ENCODE data around the gene FBXO27. TPM values are rescaled to one million over a fixed set of nuclear protein-coding genes. Genes with fewer than 3 reads are reported as not detected.

Gene FBXO27
- total and polyA plus RNA-seq, 2 of the 13 experiments (the other 11 are each of a cell fraction or from before 2014, with no cell fraction given) = 0.15 to 2.8 TPM

DNA sequence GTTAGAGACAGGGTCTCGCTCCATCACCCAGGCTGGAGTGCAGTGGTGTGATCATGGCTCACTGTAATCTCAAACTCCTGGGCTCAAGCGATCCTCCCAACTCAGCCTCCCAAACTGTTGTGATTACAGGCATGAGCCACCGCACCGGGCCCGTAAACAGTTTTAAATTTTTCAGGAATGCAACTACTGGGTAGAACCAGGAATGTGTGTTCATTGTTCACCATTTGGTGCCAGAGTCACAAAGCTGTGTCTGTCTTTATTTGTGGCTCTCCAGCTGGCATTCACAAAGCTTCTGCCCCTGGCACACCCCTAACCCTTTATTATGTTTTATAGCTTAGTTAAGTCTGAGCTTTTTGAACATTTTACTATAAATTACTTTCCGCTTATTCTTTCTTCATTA is 32.1 kb upstream of the FBXO27 start (continued):
- TF ChIP-seq, protein P1, sequence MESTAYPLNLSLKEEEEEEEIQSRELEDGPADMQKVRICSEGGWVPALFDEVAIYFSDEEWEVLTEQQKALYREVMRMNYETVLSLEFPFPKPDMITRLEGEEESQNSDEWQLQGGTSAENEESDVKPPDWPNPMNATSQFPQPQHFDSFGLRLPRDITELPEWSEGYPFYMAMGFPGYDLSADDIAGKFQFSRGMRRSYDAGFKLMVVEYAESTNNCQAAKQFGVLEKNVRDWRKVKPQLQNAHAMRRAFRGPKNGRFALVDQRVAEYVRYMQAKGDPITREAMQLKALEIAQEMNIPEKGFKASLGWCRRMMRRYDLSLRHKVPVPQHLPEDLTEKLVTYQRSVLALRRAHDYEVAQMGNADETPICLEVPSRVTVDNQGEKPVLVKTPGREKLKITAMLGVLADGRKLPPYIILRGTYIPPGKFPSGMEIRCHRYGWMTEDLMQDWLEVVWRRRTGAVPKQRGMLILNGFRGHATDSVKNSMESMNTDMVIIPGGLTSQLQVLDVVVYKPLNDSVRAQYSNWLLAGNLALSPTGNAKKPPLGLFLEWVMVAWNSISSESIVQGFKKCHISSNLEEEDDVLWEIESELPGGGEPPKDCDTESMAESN (CRISPR knock-in tag; conservative IDR thresholded peaks at IDR 0.05) = no peak
- TF ChIP-seq, protein P2, sequence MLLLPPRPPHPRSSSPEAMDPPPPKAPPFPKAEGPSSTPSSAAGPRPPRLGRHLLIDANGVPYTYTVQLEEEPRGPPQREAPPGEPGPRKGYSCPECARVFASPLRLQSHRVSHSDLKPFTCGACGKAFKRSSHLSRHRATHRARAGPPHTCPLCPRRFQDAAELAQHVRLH (CRISPR knock-in tag; IDR thresholded peaks at IDR 0.05; ENCODE audit: borderline replicate concordance, low read depth) = no peak

DNA sequence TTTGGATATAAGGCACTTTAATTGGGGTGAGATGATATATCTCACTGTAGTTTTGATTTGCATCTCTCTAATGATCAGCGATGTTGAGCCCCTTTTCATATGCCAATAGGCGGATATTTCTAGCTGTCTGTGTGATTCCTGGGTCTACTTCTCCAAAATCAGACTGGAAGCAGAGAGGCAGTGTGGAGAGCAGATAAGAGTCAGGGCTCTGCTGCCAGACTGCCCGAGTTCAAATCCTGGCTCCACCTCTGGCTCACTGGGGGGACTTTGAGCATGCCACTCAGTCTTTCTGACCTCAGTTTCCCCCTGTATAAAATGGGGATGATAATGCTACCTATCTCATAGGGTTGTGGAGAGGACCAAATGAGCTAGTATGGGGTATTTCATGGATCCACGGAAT is 27.8 kb upstream of the FBXO27 start:
- Histone ChIP-seq H2AFZ (ENCODE audit: low read length) (no peak overlapping the region), H3K79me2 (ENCODE audit: insufficient read depth, low read length) (no peaks in the 10 kb centered on the region), H3K9ac (ENCODE audit: insufficient read depth, low read depth, low read length) (no peak overlapping the region), H3K4me1 (ENCODE audit: insufficient read depth, low read length) (peaks cover 9% of the 10 kb centered on the region), H3K36me3 (replicated peaks in 1 of 2; ENCODE audit: control insufficient read depth in 1 of 2, insufficient read depth in 2 of 2, low read length in 2 of 2) (no peaks in the 10 kb centered on the region), H3K4me2 (ENCODE audit: low read depth, low read length) (no peak overlapping the region), H4K20me1 (ENCODE audit: insufficient read depth, low read length) (no peaks in the 10 kb centered on the region), H3K9me3 (ENCODE audit: low read length) (no peaks in the 10 kb centered on the region), H3K27me3 (ENCODE audit: control insufficient read depth in 1 of 2, insufficient read depth in 2 of 2, low read length in 2 of 2) (no peaks in the 10 kb centered on the region), H3K27ac (ENCODE audit: extremely low read length, insufficient read depth, low read length) (no peak overlapping the region), H3K4me3 (replicated peaks in 1 of 3; ENCODE audit: insufficient read depth in 1 of 3, low read depth in 2 of 3, low read length in 3 of 3) (no peak overlapping the region)
- intact Hi-C loops (cut with micrococcal nuclease; ENCODE audit: unreplicated experiment) = no loop called here
- ChIA-PET POLR2A (interaction anchor here (0.7 kb wide), 1 partner anchor 271 kb away, joined by 5 read pairs; no protein-coding TSS in a partner anchor), CTCF (ENCODE audit: low intra/inter-chr PET ratio, low total read pairs) (no interaction called here)
- ATAC-seq (no peak), FAIRE-seq (no peak), DNase-seq (ENCODE audit: low spot score) (no peak)
- in situ Hi-C loops (cut with HindIII; ENCODE audit: extremely low pct_ligation_motif_present, low pct_unique_long_range_greater_than_20kb) = no loop called here
- 62% methylated on average over 4 of the region's 4 CpGs for WGBS (ENCODE audit: low lambda C conversion rate)
- no TSS peak for BruUV-seq (replicated peaks)
- TF ChIP-seq NR2F2 (IDR thresholded peaks at IDR 0.05; ENCODE audit: borderline replicate concordance, low read depth) (no peak), KLF11 (CRISPR knock-in tag; IDR thresholded peaks at IDR 0.05) (no peak), JDP2 (CRISPR knock-in tag; IDR thresholded peaks at IDR 0.05; ENCODE audit: borderline replicate concordance) (no peak), ZFAT (CRISPR knock-in tag; conservative IDR thresholded peaks at IDR 0.05) (no peak), SRSF1 (optimal IDR thresholded peaks at IDR 0.05; ENCODE audit: low read depth, low read length) (no peak), ZNF24 (IDR thresholded peaks at IDR 0.05) (no peak), GABPB1 (CRISPR knock-in tag; IDR thresholded peaks at IDR 0.05) (no peak), HMGA1 (CRISPR knock-in tag; conservative IDR thresholded peaks at IDR 0.05) (no peak), MAFG (CRISPR knock-in tag; IDR thresholded peaks at IDR 0.05) (no peak)
- TF ChIP-seq, protein P3, sequence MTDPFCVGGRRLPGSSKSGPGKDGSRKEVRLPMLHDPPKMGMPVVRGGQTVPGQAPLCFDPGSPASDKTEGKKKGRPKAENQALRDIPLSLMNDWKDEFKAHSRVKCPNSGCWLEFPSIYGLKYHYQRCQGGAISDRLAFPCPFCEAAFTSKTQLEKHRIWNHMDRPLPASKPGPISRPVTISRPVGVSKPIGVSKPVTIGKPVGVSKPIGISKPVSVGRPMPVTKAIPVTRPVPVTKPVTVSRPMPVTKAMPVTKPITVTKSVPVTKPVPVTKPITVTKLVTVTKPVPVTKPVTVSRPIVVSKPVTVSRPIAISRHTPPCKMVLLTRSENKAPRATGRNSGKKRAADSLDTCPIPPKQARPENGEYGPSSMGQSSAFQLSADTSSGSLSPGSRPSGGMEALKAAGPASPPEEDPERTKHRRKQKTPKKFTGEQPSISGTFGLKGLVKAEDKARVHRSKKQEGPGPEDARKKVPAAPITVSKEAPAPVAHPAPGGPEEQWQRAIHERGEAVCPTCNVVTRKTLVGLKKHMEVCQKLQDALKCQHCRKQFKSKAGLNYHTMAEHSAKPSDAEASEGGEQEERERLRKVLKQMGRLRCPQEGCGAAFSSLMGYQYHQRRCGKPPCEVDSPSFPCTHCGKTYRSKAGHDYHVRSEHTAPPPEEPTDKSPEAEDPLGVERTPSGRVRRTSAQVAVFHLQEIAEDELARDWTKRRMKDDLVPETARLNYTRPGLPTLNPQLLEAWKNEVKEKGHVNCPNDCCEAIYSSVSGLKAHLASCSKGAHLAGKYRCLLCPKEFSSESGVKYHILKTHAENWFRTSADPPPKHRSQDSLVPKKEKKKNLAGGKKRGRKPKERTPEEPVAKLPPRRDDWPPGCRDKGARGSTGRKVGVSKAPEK (CRISPR knock-in tag; IDR thresholded peaks at IDR 0.05; ENCODE audit: borderline replicate concordance) = no peak
- TF ChIP-seq, protein P4, sequence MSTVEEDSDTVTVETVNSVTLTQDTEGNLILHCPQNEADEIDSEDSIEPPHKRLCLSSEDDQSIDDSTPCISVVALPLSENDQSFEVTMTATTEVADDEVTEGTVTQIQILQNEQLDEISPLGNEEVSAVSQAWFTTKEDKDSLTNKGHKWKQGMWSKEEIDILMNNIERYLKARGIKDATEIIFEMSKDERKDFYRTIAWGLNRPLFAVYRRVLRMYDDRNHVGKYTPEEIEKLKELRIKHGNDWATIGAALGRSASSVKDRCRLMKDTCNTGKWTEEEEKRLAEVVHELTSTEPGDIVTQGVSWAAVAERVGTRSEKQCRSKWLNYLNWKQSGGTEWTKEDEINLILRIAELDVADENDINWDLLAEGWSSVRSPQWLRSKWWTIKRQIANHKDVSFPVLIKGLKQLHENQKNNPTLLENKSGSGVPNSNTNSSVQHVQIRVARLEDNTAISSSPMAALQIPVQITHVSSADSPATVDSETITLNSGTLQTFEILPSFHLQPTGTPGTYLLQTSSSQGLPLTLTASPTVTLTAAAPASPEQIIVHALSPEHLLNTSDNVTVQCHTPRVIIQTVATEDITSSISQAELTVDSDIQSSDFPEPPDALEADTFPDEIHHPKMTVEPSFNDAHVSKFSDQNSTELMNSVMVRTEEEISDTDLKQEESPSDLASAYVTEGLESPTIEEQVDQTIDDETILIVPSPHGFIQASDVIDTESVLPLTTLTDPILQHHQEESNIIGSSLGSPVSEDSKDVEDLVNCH (CRISPR knock-in tag; IDR thresholded peaks at IDR 0.05) = no peak
- TF ChIP-seq, protein P5, sequence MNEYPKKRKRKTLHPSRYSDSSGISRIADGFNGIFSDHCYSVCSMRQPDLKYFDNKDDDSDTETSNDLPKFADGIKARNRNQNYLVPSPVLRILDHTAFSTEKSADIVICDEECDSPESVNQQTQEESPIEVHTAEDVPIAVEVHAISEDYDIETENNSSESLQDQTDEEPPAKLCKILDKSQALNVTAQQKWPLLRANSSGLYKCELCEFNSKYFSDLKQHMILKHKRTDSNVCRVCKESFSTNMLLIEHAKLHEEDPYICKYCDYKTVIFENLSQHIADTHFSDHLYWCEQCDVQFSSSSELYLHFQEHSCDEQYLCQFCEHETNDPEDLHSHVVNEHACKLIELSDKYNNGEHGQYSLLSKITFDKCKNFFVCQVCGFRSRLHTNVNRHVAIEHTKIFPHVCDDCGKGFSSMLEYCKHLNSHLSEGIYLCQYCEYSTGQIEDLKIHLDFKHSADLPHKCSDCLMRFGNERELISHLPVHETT (CRISPR knock-in tag; conservative IDR thresholded peaks at IDR 0.05) = no peak
